Stimulated activated CD8-positive, alpha-beta memory T cell treated with anti-CD3 and anti-CD28 coated beads, Interleukin-15, amount 100 ng/mL, for 1 hour (primary cell): ENCODE measurements around the gene ISL2.

ENCODE experiments used
- DNase-seq: peaks from one replicate; pipeline ENCODE4 v3.0.0-alpha.2; 2020; ENCODE audit warnings: low read depth

The ISL2 gene

GRCh38 chr15:76327191-76328105 lies 9.1 kb upstream of the ISL2 start:
- DNase-seq, result no peak

- DNase-seq, result no peak
These were observed 8.4 kb upstream of the ISL2 start for GRCh38 chr15:76328106-76328696.

GRCh38 chr15:76328958-76329357 lies 7.6 kb upstream of the ISL2 start:
- DNase-seq, result no peak

GRCh38 chr15:76330080-76330680 lies 6.4 kb upstream of the ISL2 start:
- DNase-seq, result no peak

- no peak for DNase-seq
These were observed 3.8 kb upstream of the ISL2 start for GRCh38 chr15:76332796-76333195.

GRCh38 chr15:76333309-76333708 lies 3.3 kb upstream of the ISL2 start:
- no peak for DNase-seq

- DNase-seq, result no peak
These were observed 2.7 kb upstream of the ISL2 start for GRCh38 chr15:76333720-76334437.

GRCh38 chr15:76334438-76335306 lies 1.9 kb upstream of the ISL2 start:
- no peak for DNase-seq

- no peak for DNase-seq
These were observed 993 bp upstream of the ISL2 start for GRCh38 chr15:76335307-76336253.

- no peak for DNase-seq
These were observed 604 bp downstream of the ISL2 start for GRCh38 chr15:76337059-76337695.

GRCh38 chr15:76337696-76338485 lies 1.3 kb downstream of the ISL2 start:
- no peak for DNase-seq

- DNase-seq, result no peak
These were observed 2.1 kb downstream of the ISL2 start for GRCh38 chr15:76338486-76339304.

- no peak for DNase-seq
These were observed 3.0 kb downstream of the ISL2 start for GRCh38 chr15:76339305-76340197.

GRCh38 chr15:76340198-76340802 lies 3.7 kb downstream of the ISL2 start:
- no peak for DNase-seq

- DNase-seq, result no peak
These were observed 4.3 kb downstream of the ISL2 start for GRCh38 chr15:76340803-76341365.

GRCh38 chr15:76341366-76342057 lies 4.9 kb downstream of the ISL2 start:
- DNase-seq, result no peak
